ENCODE data around the gene DIAPH2.

The DIAPH2 gene

GRCh38 chrX:97384685-97385084 lies 700.0 kb downstream of the DIAPH2 start (continued):
- peak; percentile 55; the same call in 1 of the 2 replicates for TF ChIP-seq ZNF518A (tag by site-specific recombination; conservative IDR thresholded peaks at IDR 0.05; ENCODE audit: low read depth)
- TF ChIP-seq PRDM4 (tag by site-specific recombination; IDR thresholded peaks at IDR 0.05) = no peak
- TF ChIP-seq ZNF350 (tag by site-specific recombination; IDR thresholded peaks at IDR 0.05) = no peak
- no peak for TF ChIP-seq ZNF548 (tag by site-specific recombination; IDR thresholded peaks at IDR 0.05)
- no peak for TF ChIP-seq ZFHX2 (tag by site-specific recombination; conservative IDR thresholded peaks at IDR 0.05)
- TF ChIP-seq, protein P1, sequence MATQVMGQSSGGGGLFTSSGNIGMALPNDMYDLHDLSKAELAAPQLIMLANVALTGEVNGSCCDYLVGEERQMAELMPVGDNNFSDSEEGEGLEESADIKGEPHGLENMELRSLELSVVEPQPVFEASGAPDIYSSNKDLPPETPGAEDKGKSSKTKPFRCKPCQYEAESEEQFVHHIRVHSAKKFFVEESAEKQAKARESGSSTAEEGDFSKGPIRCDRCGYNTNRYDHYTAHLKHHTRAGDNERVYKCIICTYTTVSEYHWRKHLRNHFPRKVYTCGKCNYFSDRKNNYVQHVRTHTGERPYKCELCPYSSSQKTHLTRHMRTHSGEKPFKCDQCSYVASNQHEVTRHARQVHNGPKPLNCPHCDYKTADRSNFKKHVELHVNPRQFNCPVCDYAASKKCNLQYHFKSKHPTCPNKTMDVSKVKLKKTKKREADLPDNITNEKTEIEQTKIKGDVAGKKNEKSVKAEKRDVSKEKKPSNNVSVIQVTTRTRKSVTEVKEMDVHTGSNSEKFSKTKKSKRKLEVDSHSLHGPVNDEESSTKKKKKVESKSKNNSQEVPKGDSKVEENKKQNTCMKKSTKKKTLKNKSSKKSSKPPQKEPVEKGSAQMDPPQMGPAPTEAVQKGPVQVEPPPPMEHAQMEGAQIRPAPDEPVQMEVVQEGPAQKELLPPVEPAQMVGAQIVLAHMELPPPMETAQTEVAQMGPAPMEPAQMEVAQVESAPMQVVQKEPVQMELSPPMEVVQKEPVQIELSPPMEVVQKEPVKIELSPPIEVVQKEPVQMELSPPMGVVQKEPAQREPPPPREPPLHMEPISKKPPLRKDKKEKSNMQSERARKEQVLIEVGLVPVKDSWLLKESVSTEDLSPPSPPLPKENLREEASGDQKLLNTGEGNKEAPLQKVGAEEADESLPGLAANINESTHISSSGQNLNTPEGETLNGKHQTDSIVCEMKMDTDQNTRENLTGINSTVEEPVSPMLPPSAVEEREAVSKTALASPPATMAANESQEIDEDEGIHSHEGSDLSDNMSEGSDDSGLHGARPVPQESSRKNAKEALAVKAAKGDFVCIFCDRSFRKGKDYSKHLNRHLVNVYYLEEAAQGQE (tag by site-specific recombination; IDR thresholded peaks at IDR 0.05) = 0 out of 2 replicates have a peak, but pooled peaks have one; percentile 27
- no peak for TF ChIP-seq ZNF23 (tag by site-specific recombination; IDR thresholded peaks at IDR 0.05; ENCODE audit: borderline replicate concordance)
- no peak for TF ChIP-seq ZNF629 (tag by site-specific recombination; IDR thresholded peaks at IDR 0.05)
- TF ChIP-seq INSM2 (tag by site-specific recombination; IDR thresholded peaks at IDR 0.05) = no peak
- TF ChIP-seq ZBTB11 (tag by site-specific recombination; conservative IDR thresholded peaks at IDR 0.05; ENCODE audit: low read depth) = peak; percentile 39; the same call in 1 of the 2 replicates
- TF ChIP-seq ZBTB21 (tag by site-specific recombination; IDR thresholded peaks at IDR 0.05) = no peak
- TF ChIP-seq ZNF623 (tag by site-specific recombination; IDR thresholded peaks at IDR 0.05) = peak; percentile 36; the same call in 1 of the 2 replicates
- TF ChIP-seq ZNF558 (tag by site-specific recombination; IDR thresholded peaks at IDR 0.05) = no peak
- TF ChIP-seq ZNF140 (tag by site-specific recombination; IDR thresholded peaks at IDR 0.05) = peak; percentile 9; the same call in 1 of the 2 replicates
- 0 out of 2 replicates have a peak, but pooled peaks have one; percentile 30 for TF ChIP-seq ZNF555 (tag by site-specific recombination; conservative IDR thresholded peaks at IDR 0.05)
- TF ChIP-seq ZNF792 (tag by site-specific recombination; IDR thresholded peaks at IDR 0.05) = no peak

All from HEK293 (cell line).